Lower lobe of right lung (tissue), 2 donors: ENCODE data around the gene MSRB1. TPM values are rescaled to one million over a fixed set of nuclear protein-coding genes. Genes with fewer than 3 reads are reported as not detected.
"Not testable (repeated sequence)": the region's sequence is repeated elsewhere in the genome, so short reads cannot be mapped to it uniquely, and the experiment has no call there.

ENCODE experiments used
- ATAC-seq, 2 donors: fragments of 200-7000 bp; cut with Tn5 transposase; one replicate each; pipeline ENCODE4 v1.9.1; 2020 to 2022; ENCODE audit warnings: mild to moderate bottlenecking in 2 of 2, moderate library complexity in 2 of 2
- DNase-seq: peaks from one replicate; pipeline ENCODE4 v3.0.0-alpha.2; 2020
- H3K27ac ChIP-seq: fragments of 200-600 bp; one replicate; pipeline ENCODE4 v1.8.0; 2022
- H3K27me3 ChIP-seq: fragments of 200-600 bp; one replicate; pipeline ENCODE4 v1.8.0; 2022; ENCODE audit warnings: low read depth
- H3K36me3 ChIP-seq: fragments of 200-600 bp; one replicate; pipeline ENCODE4 v1.8.0; 2022; ENCODE audit warnings: mild to moderate bottlenecking
- H3K4me1 ChIP-seq: fragments of 200-600 bp; one replicate; pipeline ENCODE4 v1.8.0; 2022
- H3K4me3 ChIP-seq: fragments of 200-600 bp; one replicate; pipeline ENCODE4 v1.8.0; 2022; ENCODE audit warnings: mild to moderate bottlenecking
- H3K9me3 ChIP-seq: fragments of 200-600 bp; one replicate; pipeline ENCODE4 v1.8.0; 2022
- intact Hi-C: fragments of 100-400 bp; cut with DNase I; formaldehyde crosslinking; loops from one replicate; pipeline ENCODE4 v1.11.0; 2022
- total RNA-seq: library from RNA; stranded (reverse); fragmentation: NEBNext Ultra II Directional; extraction: Animal tissue kit (Norgen Biotek cat#: 25700); gene quantifications from one replicate; pipeline ENCODE4 v1.2.1, GENCODE V29; 2021
- TF ChIP-seq, protein P1 (sequence below): fragments of 200-600 bp; IDR thresholded peaks from one replicate; pipeline ENCODE4 v1.8.0; 2022; ENCODE audit warnings: antibody characterized with exemption, mild to moderate bottlenecking
- donor health status: DM: no; HTN: yes; CAD: no; lungs with severe emphysema.

The MSRB1 gene
- total RNA-seq, 1 donor from 2014 or later: 35.1 TPM

DNA sequence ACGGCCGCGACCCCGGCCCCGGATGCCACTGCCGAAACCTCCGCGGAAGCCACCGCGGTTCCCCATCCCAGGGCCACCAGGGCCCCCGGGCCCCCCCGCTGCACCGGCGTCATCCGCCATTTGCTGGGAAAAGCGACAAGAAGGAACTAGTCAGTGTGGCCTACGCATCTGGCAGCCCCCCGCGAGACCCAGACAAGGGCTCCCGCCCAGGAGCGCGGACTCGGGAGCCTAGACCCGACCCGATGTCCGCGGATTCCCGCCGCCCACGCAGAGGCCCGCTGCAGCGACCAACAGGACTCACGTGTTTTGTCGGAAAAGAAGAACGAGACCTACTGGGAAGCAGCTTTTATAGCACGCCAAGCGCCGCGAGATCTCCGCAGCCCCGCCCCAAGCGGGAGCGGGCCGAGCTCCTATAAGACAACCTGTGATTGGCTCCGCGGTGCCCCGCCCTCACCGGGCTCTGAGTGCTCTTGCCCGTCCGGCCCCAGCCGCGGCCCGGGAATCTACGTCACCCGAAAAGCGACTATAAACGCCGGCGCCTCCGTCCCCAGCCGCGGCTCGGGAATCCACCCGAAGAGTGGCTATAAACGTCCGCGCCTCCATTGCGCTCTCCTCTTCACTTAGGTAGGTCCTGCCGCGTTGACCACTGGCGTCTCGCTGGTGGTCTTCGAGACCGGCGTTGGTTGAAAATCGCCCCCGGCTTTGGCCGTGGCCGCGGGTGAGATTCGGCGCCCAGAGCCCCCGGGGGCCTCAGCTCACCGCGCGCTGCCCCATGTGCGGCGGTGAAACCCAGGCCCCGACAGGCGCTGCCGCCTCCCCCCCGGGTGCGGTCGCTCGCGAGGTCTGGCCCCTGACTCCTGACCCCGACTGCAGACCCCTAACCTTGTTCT lies 21.8 kb upstream of the MSRB1 start, which contains the start of gene RPS2:
Gene RPS2, minus strand, starts transcription at position 321 of the 890 bp plus-strand sequence. Its CDS starts 201 bp downstream, at position 120.
- intact Hi-C loops: no loop called here

DNA sequence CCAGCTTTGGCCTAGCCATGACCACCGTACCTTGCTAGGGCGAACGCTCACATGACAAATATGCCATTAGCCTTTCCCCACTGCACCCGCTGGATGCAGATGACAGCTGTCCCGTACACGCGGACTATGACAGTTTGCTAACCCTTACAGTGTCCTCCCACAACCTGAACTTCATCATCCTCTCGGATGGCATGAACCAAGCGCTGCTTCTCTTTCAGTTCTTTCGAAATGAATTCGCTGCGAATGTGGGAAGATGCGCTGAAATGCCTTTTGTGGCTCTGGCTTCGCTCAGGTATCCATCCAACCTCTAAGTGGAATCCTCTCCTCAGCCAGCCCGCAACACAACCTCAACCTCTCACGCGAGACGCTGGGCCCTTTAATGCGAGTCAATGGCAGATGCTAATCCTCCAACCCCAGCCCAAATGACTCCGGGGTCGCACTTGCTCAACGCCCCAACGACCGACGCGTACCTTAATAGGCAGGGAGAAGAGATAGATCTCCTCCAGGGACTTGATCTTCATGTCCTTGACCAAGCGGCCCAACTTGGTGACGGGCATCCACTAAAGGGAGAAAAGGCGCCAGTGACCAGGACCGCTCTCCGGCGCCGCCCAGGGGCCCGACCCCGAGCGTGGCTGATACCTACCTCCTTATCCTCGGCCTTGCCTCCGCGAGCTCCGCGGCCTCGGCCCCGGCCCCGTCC lies 21.0 kb upstream of the MSRB1 start:
- Histone ChIP-seq H3K27ac (peak overlapping the region; percentile 98), H3K9me3 (no peaks in the 10 kb centered on the region), H3K4me1 (peaks cover 42% of the 10 kb centered on the region), H3K27me3 (no peaks in the 10 kb centered on the region), H3K4me3 (peak overlapping the region; percentile 92), H3K36me3 (peaks cover 26% of the 10 kb centered on the region)
- intact Hi-C loops: no loop called here
- DNase-seq (no peak), ATAC-seq (peak; percentile 4 to 40)
- TF ChIP-seq, protein P1, sequence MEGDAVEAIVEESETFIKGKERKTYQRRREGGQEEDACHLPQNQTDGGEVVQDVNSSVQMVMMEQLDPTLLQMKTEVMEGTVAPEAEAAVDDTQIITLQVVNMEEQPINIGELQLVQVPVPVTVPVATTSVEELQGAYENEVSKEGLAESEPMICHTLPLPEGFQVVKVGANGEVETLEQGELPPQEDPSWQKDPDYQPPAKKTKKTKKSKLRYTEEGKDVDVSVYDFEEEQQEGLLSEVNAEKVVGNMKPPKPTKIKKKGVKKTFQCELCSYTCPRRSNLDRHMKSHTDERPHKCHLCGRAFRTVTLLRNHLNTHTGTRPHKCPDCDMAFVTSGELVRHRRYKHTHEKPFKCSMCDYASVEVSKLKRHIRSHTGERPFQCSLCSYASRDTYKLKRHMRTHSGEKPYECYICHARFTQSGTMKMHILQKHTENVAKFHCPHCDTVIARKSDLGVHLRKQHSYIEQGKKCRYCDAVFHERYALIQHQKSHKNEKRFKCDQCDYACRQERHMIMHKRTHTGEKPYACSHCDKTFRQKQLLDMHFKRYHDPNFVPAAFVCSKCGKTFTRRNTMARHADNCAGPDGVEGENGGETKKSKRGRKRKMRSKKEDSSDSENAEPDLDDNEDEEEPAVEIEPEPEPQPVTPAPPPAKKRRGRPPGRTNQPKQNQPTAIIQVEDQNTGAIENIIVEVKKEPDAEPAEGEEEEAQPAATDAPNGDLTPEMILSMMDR: no peak

More for the DNA sequence above, 21.8 kb upstream of the MSRB1 start, which contains the start of gene RPS2:
- Histone ChIP-seq H3K27me3 (no peaks in the 10 kb centered on the region), H3K4me3 (peak within 1 kb of the TSS; percentile 92), H3K9me3 (no peaks in the 10 kb centered on the region), H3K27ac (peak within 1 kb of the TSS; percentile 98), H3K4me1 (peaks cover 40% of the 10 kb centered on the region), H3K36me3 (peaks cover 26% of the 10 kb centered on the region)
- TF ChIP-seq, protein P1: no peak
- peak; percentile 100 for DNase-seq
- ATAC-seq: peak; percentile 97 to 99

DNA sequence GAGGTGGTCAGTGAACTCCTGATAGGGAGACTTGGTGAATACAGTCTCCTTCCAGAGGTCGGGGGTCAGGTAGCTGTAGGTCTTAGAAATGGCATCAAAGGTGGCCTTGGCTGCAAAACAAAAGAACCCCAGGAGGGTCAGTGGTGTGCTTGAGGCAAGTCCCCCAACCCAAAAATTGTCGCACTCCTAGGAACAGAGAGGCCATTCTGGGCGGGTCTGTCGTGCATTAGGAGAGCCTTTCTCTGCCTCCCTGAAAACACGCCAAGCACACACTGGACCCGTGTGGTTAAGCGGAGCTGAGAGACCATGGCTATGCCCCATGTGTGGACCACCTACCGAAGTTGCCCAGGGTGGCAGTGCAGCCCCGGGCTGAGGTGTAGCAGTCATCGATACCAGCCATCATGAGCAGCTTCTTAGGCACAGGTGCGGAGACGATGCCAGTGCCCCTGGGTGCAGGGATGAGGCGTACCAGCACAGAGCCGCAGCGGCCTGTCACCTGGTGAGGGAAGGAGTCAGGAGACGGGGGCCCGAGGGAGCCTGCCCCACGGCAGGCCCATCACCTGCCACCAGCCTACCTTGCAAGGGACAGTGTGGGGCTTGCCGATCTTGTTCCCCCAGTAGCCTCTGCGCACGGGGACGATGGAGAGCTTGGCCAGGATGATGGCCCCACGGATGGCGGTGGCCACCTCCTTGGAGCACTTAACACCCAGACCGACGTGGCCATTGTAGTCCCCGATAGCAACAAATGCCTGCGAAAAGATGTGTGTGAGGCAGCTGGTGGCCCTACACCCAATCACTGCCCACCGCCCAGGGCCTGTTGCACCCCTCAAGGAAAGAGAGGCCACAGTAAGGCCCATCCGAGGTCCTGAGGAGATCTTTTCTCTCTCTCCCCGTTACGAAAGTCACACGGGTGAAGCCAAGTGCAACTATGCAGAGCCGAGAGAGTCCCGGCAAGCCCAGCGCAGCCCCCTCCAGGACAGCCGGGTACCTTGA lies 19.5 kb upstream of the MSRB1 start:
- ATAC-seq, H3K27ac ChIP-seq, intact Hi-C loops, H3K9me3 ChIP-seq, H3K4me3 ChIP-seq, H3K27me3 ChIP-seq, DNase-seq: not testable (repeated sequence)
- Histone ChIP-seq H3K36me3 (peaks cover 26% of the 10 kb centered on the region), H3K4me1 (peaks cover 46% of the 10 kb centered on the region)

DNA sequence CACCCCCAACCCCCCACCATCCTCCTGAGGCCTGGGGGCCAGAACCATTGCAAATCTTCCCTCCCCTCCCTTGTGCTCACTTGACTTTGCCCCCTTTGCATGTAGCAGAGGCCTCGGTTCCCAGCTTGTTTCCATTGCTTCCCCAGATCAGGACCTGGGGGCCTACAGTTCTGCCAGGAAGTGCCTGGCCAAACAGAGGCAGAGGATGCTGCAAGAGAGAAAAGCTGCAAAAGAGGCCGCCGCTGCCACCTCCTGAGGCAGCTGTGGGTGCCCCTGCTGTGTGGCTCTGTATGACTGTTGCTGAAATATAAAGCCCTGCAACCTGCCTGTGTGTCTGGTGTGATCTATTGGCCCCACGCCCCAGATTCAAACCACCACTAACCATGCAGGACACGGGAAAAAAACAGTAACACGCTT lies 18.7 kb upstream of the MSRB1 start:
- H3K27ac ChIP-seq: no peak overlapping the region
- intact Hi-C loops: no loop called here

More for the DNA sequence above, 18.7 kb upstream of the MSRB1 start:
- no peak overlapping the region for H3K4me3 ChIP-seq
- no peak for DNase-seq
- no peaks in the 10 kb centered on the region for H3K27me3 ChIP-seq
- TF ChIP-seq, protein P1: no peak
- H3K4me1 ChIP-seq: peaks cover 46% of the 10 kb centered on the region
- H3K9me3 ChIP-seq: no peaks in the 10 kb centered on the region
- ATAC-seq: no peak
- H3K36me3 ChIP-seq: peaks cover 26% of the 10 kb centered on the region
